Effector memory CD8-positive, alpha-beta T cell (primary cell): ENCODE results near the gene SEMA5B.

ENCODE experiments used
- ATAC-seq: fragments of 150-1000 bp; cut with Tn5 transposase; replicated peaks from 2 replicates; pipeline ENCODE4 v1.10.0; 2021; ENCODE audit warnings: mild to moderate bottlenecking, moderate library complexity
- DNase-seq, 3 experiments: peaks; one replicate each; pipeline ENCODE4 v3.0.0; 2021
- H3K27ac Mint-ChIP-seq, 2 donors: one replicate each; pipeline ENCODE4 v1.8.0; 2022; ENCODE audit warnings: mild to moderate bottlenecking in 2 of 2, mixed read lengths in 2 of 2, moderate library complexity in 2 of 2
- H3K27me3 Mint-ChIP-seq, 2 donors: one replicate each; pipeline ENCODE4 v1.8.0; 2022; ENCODE audit warnings: mixed read lengths in 2 of 2
- H3K36me3 Mint-ChIP-seq: one replicate; pipeline ENCODE4 v1.8.0; 2022; ENCODE audit warnings: mild to moderate bottlenecking, moderate library complexity, mixed read lengths; ENCODE audit not compliant: insufficient read depth
- H3K4me1 Mint-ChIP-seq, 2 donors: one replicate each; pipeline ENCODE4 v1.8.0; 2022; ENCODE audit warnings: low read depth in 2 of 2, mixed read lengths in 2 of 2
- H3K4me3 Mint-ChIP-seq, 2 donors: one replicate each; pipeline ENCODE4 v1.8.0; 2022; ENCODE audit warnings: mild to moderate bottlenecking in 2 of 2, mixed read lengths in 2 of 2, moderate library complexity in 2 of 2
- H3K9me3 Mint-ChIP-seq, 2 donors: one replicate each; pipeline ENCODE4 v1.8.0; 2022; ENCODE audit warnings: mixed read lengths in 2 of 2

Gene SEMA5B

DNA sequence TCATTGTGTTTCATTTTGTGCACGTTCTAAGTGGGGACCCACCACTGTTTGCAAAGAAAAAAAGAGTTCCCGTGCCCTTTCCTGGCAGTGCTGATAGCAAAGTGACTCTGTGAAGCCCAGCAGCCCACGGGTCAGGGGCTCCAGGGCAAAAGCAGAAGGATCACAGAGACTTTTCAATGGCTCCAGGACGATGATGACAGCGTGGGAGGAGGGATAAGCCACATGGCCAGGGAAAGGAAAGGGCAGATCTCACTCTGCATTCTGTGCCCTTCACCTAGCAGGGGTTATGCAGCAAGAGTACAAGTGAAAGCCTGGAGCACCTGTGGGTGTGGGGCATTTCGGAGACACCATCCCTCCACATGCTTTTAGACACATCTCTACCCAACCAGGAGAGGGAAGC lies 35.4 kb downstream of the SEMA5B start:
- DNase-seq: no peak
- Mint-ChIP-seq H3K27me3 (peaks cover 63 to 100% of the 10 kb centered on the region in 2 donors), H3K4me1 (no peaks in the 10 kb centered on the region)

DNA sequence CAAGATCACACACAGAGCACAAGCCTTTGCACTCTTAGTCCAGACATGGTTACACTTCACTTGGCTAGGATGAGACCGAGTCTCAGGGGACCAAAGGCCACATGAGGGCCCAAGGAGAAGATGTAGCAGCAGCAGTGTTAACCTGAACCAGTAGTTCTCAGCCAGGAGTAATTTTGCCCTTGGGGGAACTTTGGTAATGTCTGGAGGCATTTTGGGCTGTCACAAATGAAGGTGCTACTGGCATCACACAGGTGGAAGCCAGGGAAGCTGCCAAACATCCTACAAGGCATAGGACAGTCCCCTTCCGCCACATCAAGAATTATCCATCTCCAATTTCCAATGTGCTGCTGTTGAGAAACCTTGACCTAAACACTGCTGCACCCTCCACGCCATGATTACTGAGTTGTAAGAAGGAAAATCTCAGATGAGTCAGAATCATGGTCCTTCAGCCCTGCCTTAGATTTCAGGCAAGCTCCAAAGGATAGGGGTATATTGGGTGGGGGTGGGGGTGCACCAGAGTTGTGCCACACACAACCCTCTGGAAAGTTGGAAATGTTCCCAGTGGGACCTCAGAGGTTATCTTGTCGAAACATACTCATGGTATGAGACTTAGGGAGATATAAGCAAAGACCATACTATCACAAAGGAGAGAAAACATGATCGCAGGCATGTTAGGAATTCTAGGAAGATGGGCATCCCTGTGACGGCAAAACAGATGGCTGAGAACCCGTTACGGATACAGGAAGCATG lies 36.2 kb downstream of the SEMA5B start:
- Mint-ChIP-seq H3K27ac (no peak overlapping the region), H3K9me3 (no peaks in the 10 kb centered on the region), H3K27me3 (peaks cover 68 to 100% of the 10 kb centered on the region in 2 donors), H3K4me3 (no peak overlapping the region), H3K36me3 (no peaks in the 10 kb centered on the region), H3K4me1 (no peaks in the 10 kb centered on the region)
- no peak for ATAC-seq
- DNase-seq: no peak

More for the DNA sequence above, 35.4 kb downstream of the SEMA5B start:
- no peak for ATAC-seq
- Mint-ChIP-seq H3K36me3 (no peaks in the 10 kb centered on the region), H3K27ac (no peak overlapping the region), H3K4me3 (no peak overlapping the region), H3K9me3 (no peaks in the 10 kb centered on the region)

DNA sequence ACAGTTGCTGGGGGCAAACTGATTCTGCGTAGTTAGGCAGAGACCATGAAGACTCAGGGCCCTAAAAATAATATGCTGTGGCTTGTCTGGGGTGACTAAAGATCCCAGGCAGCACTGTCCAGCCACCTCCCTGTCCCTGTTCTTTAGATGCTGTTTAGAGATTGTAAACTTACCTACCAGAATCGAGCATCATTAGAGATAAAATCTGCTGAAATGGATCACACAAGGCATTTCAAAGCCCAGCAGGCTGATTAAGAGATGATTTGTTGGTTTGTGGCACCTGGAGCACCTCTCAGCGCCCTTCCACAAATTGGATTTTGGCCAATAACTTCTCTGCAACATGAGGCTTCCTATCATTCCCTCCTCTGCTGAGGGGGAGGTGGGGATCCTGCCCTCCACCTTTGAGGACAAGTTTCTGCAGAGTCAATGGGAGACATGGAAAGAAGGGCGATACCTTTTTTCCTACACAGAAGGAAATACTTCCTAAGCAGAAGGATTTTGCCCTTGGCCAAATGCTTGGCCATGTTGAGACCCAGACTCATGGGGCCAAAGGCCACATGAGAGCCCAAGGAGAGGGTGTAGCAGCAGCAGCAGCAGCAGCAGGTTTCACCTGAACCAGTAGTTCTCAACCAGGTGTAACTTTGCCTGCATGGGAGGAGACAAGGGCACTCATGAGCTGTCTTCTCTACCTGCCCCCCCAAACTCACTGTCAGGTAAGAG lies 37.5 kb downstream of the SEMA5B start:
- DNase-seq (no peak), ATAC-seq (no peak)
- H3K36me3 Mint-ChIP-seq: no peaks in the 10 kb centered on the region
- no peaks in the 10 kb centered on the region for H3K4me1 Mint-ChIP-seq
- H3K9me3 Mint-ChIP-seq: no peaks in the 10 kb centered on the region
- H3K27ac Mint-ChIP-seq: no peak overlapping the region
- H3K4me3 Mint-ChIP-seq: no peak overlapping the region
- peaks cover 67 to 98% of the 10 kb centered on the region in 2 donors for H3K27me3 Mint-ChIP-seq

DNA sequence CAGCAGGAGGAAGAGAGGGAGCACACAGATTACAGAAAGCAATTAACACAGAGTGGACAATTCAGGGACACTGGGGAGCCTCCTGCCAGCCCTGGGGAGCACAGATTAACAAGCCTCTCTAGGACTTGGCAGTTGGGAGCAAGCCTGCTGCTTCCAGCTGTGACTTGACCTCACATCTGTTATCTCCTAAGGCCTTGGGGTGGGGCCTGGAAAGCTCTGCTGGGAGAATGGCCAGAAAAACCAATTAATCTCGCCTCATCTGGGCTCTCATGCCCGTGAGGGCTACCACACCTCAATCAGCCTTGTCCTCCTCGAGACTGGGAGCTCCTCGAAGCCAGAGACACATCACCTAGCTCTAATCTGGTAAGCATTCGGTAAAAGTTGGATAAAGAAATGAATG lies 39.1 kb downstream of the SEMA5B start:
- Mint-ChIP-seq H3K27ac (no peak overlapping the region), H3K27me3 (peaks cover 63 to 96% of the 10 kb centered on the region in 2 donors), H3K9me3 (no peaks in the 10 kb centered on the region), H3K36me3 (no peaks in the 10 kb centered on the region), H3K4me1 (no peaks in the 10 kb centered on the region), H3K4me3 (no peak overlapping the region)
- ATAC-seq (no peak), DNase-seq (no peak)

DNA sequence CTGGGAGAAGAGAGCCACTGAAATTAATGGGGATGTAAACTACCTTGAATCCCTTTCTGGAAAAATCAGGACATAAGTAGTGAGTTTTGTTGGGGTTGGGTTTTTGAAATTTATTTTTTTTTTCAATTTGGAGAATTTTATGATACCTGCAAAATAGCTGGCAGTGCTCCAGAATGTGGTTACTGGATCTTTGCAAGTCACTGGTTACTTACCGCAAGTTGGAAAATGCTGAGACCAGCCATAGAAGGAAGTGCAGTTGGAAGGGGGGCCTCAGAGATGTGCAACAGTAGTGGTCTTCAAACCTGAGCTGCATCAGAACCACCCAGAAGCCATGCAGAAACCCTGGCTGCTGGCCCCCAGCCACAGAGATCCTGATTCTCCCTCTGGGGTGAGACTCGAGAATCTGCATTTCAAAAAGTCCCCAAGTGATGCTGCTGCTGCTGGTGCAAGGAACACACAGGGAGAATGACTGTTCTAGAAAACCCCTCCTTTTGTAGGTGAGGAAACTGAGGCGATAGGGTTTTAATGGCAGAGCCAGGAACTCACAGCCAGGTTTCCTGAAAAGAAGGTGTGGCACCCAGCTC lies 39.7 kb downstream of the SEMA5B start:
- Mint-ChIP-seq H3K9me3 (no peaks in the 10 kb centered on the region), H3K36me3 (no peaks in the 10 kb centered on the region), H3K4me1 (no peaks in the 10 kb centered on the region), H3K4me3 (no peak overlapping the region), H3K27me3 (peaks cover 60 to 96% of the 10 kb centered on the region in 2 donors), H3K27ac (no peak overlapping the region)
- DNase-seq: no peak
- no peak for ATAC-seq

DNA sequence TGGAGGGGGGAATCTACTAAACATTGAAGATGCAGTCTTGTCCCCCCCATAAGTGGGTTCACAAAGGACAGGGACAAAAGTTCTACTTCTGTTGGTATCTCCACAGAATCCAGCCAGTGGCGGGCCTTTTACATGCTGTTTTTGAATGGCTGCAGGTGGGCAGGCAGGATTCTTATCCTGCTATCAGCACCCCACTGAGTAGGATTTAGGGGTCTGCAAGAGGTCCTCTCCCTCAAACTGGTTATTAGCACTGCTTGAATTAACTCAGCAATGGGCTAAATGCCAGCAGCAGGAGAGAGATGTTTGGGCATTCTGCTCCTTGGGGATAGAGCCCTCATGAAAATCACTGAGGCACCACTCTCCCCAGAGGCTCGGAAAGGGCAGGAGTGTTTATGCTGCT lies 40.3 kb downstream of the SEMA5B start:
- Mint-ChIP-seq H3K4me1 (no peaks in the 10 kb centered on the region), H3K9me3 (no peaks in the 10 kb centered on the region), H3K27ac (no peak overlapping the region), H3K36me3 (no peaks in the 10 kb centered on the region), H3K27me3 (peaks cover 57 to 94% of the 10 kb centered on the region in 2 donors), H3K4me3 (no peak overlapping the region)
- ATAC-seq: no peak
- no peak for DNase-seq

DNA sequence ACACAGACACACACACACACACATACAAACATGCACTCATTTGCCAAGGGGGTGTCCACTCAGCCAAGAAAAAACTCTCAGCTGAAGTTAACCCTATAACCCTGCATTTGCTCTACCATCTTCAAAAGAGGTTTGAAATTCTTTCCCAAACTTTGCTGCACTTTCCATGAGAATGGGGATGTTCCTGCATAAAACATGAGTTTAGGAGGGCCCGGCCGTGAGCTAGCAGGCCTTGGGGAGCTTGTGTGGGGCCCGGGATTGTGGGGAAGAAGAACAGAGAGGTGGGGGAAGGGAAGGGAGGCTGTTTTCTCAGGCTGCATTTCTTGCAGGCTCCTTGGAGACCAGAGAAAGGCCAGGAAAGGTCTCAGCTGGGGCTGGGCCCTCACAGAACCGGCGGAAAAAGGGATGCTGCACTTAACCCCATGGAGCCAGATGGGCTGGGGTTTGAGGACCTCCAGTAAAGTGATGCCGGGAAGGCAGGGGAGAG lies 40.8 kb downstream of the SEMA5B start:
- Mint-ChIP-seq H3K4me1 (no peaks in the 10 kb centered on the region), H3K9me3 (no peaks in the 10 kb centered on the region), H3K4me3 (no peak overlapping the region), H3K27me3 (peaks cover 52 to 91% of the 10 kb centered on the region in 2 donors), H3K36me3 (no peaks in the 10 kb centered on the region), H3K27ac (no peak overlapping the region)
- DNase-seq (no peak), ATAC-seq (no peak)

DNA sequence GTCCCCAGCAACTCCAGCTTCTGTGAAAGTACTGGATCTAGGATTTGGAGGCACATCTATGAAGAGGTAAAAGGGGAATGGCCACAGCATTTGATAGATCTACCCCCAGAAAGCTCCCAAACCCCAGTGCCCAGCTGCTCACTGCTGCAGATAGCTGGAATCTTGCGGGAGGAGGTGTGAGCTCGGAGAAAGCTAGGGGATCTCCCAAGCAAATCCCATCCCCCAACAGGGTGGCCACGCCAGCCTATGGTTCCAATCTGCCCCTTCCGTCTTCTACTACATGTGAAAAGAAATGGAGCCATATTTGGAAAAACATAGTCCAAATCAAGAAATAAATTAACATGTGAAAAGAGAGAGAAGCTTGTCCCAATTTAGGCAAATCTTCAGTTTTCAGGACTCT lies 42.0 kb downstream of the SEMA5B start:
- H3K4me3 Mint-ChIP-seq: no peak overlapping the region
- H3K27ac Mint-ChIP-seq: no peak overlapping the region
- ATAC-seq: no peak
- no peaks in the 10 kb centered on the region for H3K9me3 Mint-ChIP-seq
- DNase-seq: no peak
- H3K4me1 Mint-ChIP-seq: peaks cover 0 to 2% of the 10 kb centered on the region in 2 donors
- peaks cover 43 to 87% of the 10 kb centered on the region in 2 donors for H3K27me3 Mint-ChIP-seq
- no peaks in the 10 kb centered on the region for H3K36me3 Mint-ChIP-seq

DNA sequence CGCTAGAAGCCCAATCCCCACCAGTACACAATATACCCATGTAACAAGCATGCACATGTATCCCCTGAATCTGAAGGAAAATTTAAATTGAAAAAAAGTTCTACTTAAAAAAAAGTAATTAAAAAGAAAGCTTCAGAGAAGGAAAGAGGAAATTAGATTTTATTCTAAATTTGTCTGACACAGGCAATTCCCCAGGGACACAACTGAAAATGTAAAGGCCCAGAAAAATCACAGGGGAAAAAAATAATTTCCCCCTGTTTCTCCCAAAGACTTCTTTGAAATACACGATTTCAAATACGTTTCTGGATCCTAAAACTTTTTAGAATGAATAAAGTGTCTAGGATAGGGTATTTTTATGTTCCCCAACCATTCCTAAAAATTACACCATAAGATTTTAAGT lies 42.9 kb downstream of the SEMA5B start:
- Mint-ChIP-seq H3K4me1 (peaks cover 0 to 2% of the 10 kb centered on the region in 2 donors), H3K9me3 (no peaks in the 10 kb centered on the region), H3K36me3 (no peaks in the 10 kb centered on the region), H3K4me3 (no peak overlapping the region), H3K27ac (no peak overlapping the region), H3K27me3 (peaks cover 35 to 78% of the 10 kb centered on the region in 2 donors)
- no peak for DNase-seq
- no peak for ATAC-seq

DNA sequence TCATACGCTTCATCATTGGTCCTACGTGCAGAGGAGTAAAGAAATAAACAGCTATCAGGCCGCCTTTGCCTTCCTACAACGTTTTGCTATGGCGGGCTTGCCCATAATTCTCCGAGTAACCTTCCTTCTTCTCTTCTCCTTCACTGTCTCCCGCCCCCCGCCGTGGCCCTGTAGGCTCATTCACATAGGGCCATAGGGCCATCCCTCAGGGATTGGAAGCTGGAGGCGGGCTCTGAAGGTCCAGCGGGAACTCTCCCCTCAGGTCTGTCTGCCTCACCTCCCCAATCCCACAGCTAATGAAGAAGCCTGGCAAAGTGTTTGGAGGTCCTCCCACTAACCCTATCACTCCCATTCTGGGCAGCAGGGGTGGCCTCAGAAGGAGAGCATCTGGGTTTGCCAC lies 43.6 kb downstream of the SEMA5B start:
- H3K4me1 Mint-ChIP-seq: peaks cover 0 to 2% of the 10 kb centered on the region in 2 donors
- no peak for DNase-seq
- ATAC-seq: no peak
- no peak overlapping the region for H3K4me3 Mint-ChIP-seq
- no peaks in the 10 kb centered on the region for H3K36me3 Mint-ChIP-seq
- H3K27me3 Mint-ChIP-seq: peaks cover 29 to 72% of the 10 kb centered on the region in 2 donors
- no peaks in the 10 kb centered on the region for H3K9me3 Mint-ChIP-seq
- H3K27ac Mint-ChIP-seq: no peak overlapping the region

DNA sequence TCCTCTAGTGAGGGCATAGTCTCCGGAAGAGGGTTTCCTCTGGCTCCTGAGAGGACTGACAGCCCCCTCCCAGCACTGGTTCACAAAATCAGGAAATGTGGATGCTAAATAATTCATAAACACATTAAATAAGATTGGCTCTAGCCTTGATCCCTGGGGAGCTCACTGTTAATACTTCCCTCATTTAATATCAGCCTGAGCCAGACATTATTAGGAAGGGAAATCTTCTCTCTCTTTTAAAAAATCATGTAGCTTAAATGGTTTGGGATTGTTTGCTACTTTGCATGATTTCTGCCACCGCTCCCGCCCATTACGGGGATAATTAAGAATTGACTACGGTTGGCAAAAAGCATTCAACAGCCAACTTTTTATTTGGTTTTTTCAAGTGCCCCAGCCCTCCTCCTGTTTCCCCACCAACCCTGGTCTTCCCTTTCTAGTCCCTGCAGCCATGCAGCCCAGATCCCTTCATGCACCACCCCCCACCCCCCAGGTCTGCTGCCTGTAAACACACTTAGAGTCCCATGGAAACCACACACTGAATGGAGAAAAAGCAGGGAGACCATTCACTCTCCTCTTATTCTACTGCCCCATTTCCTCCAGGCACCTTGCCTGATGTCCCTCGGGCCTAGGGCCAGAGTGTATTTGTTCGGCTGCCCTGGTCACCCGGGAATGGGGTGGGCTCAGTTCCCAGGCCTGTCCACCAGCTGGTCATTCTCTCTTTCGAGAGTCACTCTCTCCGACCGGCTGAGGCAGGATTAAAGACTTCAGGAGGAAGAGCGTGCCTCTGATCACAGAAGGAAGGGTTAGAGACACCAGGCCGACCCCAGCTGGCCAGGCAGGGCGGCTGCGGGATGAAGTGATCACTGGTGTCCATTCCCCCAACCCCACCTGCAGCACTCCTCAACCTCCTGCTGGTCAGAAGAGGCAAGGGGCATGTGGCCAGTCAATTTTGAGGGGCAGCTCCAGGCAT lies 45.1 kb downstream of the SEMA5B start:
- Mint-ChIP-seq H3K4me1 (peaks cover 0 to 2% of the 10 kb centered on the region in 2 donors), H3K9me3 (no peaks in the 10 kb centered on the region), H3K27me3 (peaks cover 25 to 57% of the 10 kb centered on the region in 2 donors), H3K36me3 (no peaks in the 10 kb centered on the region), H3K27ac (no peak overlapping the region), H3K4me3 (no peak overlapping the region)
- ATAC-seq (no peak), DNase-seq (no peak)

DNA sequence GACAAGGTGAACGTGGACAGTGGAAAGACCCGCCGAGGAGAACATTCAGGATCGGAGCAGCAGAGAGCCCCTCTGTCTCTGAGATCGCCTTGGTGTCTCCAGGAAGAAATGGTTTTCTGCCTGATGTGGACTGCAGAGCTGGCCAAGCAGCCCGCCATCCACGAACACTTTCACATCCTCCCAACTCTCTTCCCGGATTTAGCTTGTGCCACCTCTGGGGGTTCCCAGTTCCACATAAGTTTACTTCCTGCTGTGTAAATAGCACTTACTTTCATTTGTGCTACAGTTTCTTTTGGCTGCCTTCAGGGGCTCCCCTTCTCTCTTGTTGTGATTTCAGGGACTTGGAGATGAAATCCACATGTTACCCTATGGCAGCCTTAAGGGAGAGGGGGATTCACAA lies 48.4 kb downstream of the SEMA5B start:
- peaks cover 12 to 37% of the 10 kb centered on the region in 2 donors for H3K27me3 Mint-ChIP-seq
- no peaks in the 10 kb centered on the region for H3K36me3 Mint-ChIP-seq
- no peaks in the 10 kb centered on the region for H3K9me3 Mint-ChIP-seq
- H3K4me3 Mint-ChIP-seq: no peak overlapping the region
- DNase-seq (no peak), ATAC-seq (no peak)
- peaks cover 8 to 14% of the 10 kb centered on the region in 2 donors for H3K4me1 Mint-ChIP-seq
- no peak overlapping the region for H3K27ac Mint-ChIP-seq

DNA sequence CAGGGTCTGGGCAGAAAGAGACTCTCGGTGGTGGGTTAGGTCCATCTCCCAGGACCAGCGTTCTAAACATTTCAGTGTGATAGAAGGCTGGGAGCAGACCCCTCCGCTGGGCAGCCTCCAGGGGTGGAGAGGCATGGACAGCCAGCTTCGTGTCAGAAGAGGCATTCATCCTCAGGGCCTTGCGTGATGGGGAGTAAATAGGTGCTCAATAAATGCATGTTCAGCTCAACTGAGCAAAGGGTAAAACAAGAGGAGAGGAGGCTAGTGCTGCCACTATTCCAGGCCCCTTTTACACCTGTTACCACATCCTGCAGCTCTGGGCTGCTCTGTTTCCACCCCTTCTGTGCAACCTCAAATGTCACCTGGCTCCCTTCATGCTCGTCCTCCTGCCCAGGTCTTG lies 49.0 kb downstream of the SEMA5B start:
- Mint-ChIP-seq H3K9me3 (no peaks in the 10 kb centered on the region), H3K36me3 (no peaks in the 10 kb centered on the region), H3K4me3 (no peak overlapping the region), H3K4me1 (peaks cover 8 to 14% of the 10 kb centered on the region in 2 donors), H3K27me3 (peaks cover 8 to 37% of the 10 kb centered on the region in 2 donors), H3K27ac (no peak overlapping the region)
- ATAC-seq: no peak
- DNase-seq: no peak
